Right cardiac atrium (tissue), 5 donors: ENCODE measurements around the gene XAB2. TPM values are rescaled to one million over a fixed set of nuclear protein-coding genes. Genes with fewer than 3 reads are reported as not detected.

Experiments used
- ATAC-seq, 2 donors: fragments of 200-7000 bp; cut with Tn5 transposase; one replicate each; pipeline versions ENCODE4 v1.8.0 to v1.9.1; 2020; ENCODE audit warnings: moderate library complexity in 2 of 2, mild to moderate bottlenecking in 1 of 2
- DNase-seq, 3 donors: peaks; one replicate each; pipeline ENCODE4 v3.0.0-alpha.2; 2020
- H3K27ac ChIP-seq: one replicate; pipeline ENCODE4 v1.5.1; 2013; ENCODE audit warnings: mild to moderate bottlenecking, low read length, control low read depth, moderate library complexity
- H3K27me3 ChIP-seq: one replicate; pipeline ENCODE4 v1.6.1; 2013; ENCODE audit not compliant: control insufficient read depth, insufficient read depth
- H3K4me1 ChIP-seq: one replicate; pipeline ENCODE4 v1.6.1; 2013; ENCODE audit warnings: low read length; ENCODE audit not compliant: control insufficient read depth, insufficient read depth
- H3K4me3 ChIP-seq: one replicate; pipeline ENCODE4 v1.5.1; 2013; ENCODE audit warnings: low read length, control low read depth
- H3K9me3 ChIP-seq: one replicate; pipeline ENCODE4 v1.6.1; 2013; ENCODE audit warnings: low read length; ENCODE audit not compliant: control insufficient read depth
- WGBS: extraction: QIAGEN DNeasy Blood & Tissue Kit; methylation state at CpG from one replicate; pipeline ENCODE4 v1.1.7; 2013; 5-methylcytosine and 5-hydroxymethylcytosine counted together
- intact Hi-C, 4 donors: fragments of 100-400 bp; cut with DNase I; formaldehyde crosslinking; loops; one replicate each; pipeline versions ENCODE4 v1.11.0 to v1.14.0; 2022 to 2023
- polyA plus RNA-seq: library from polyadenylated mRNA; stranded (reverse); fragments of 200-250 nt; gene quantifications from one replicate; pipeline ENCODE4 v1.2.3, GENCODE V29; 2013
- total RNA-seq, 4 donors: library from RNA; stranded (reverse); fragmentation: NEBNext Ultra II Directional; extraction: Animal tissue kit (Norgen Biotek cat#: 25700); gene quantifications; one replicate each; pipeline ENCODE4 v1.2.1, GENCODE V29; 2021
- donor health status: healthy with polysubstance abuse.
- donor health status: DM: no; HTN: yes; CAD: no.
- donor health status: DM: no; HTN: no; CAD: no.
- donor health status: DM: no; HTN: yes; CAD: no; lungs with severe emphysema.
- donor health status: DM: yes; HTN: yes; CAD: no.

Gene XAB2
- total and polyA plus RNA-seq, 5 donors, result 18.9 to 27.3 (median 25.0) TPM

- intact Hi-C loops, result no loop called here
- ATAC-seq (peak in 1 of 2 donors; percentile 11), DNase-seq (peak in 1 of 3 donors; percentile 26)
- Histone ChIP-seq H3K4me3 (no peak within 1 kb of the TSS), H3K27me3 (no peaks in the 10 kb centered on the region), H3K4me1 (no peaks in the 10 kb centered on the region), H3K27ac (no peak within 1 kb of the TSS), H3K9me3 (no peaks in the 10 kb centered on the region)
- 63% methylated on average over 9 of the region's 9 CpGs for WGBS
Measured at GRCh38 chr19:7668842-7669241, 39.5 kb upstream of the XAB2 start, which contains the start of gene RETN. TSS of gene RETN (plus strand) at chr19:7669049. CDS start at chr19:7669327, 278 bp downstream.

- H3K9me3 ChIP-seq, result no peaks in the 10 kb centered on the region
- intact Hi-C loops, result no loop called here
- H3K27ac ChIP-seq, result no peak overlapping the region
- 23% methylated on average over 4 of the region's 4 CpGs for WGBS
- DNase-seq, result no peak
- H3K4me1 ChIP-seq, result no peaks in the 10 kb centered on the region
- no peak for ATAC-seq
- H3K27me3 ChIP-seq, result no peaks in the 10 kb centered on the region
- no peak overlapping the region for H3K4me3 ChIP-seq
Measured at GRCh38 chr19:7665076-7665475, 35.7 kb upstream of the XAB2 start.

GRCh38 chr19:7663706-7664105, 34.4 kb upstream of the XAB2 start:
- ATAC-seq (no peak), DNase-seq (no peak)
- Histone ChIP-seq H3K27me3 (no peaks in the 10 kb centered on the region), H3K27ac (no peak overlapping the region), H3K4me3 (no peak overlapping the region), H3K4me1 (no peaks in the 10 kb centered on the region), H3K9me3 (no peaks in the 10 kb centered on the region)
- intact Hi-C loops, result no loop called here
- 61% methylated on average over 7 of the region's 7 CpGs for WGBS

- WGBS, result 88% methylated on average over 14 of the region's 14 CpGs
- Histone ChIP-seq H3K9me3 (no peaks in the 10 kb centered on the region), H3K4me1 (no peaks in the 10 kb centered on the region), H3K27ac (no peak overlapping the region), H3K4me3 (no peak overlapping the region), H3K27me3 (no peaks in the 10 kb centered on the region)
- DNase-seq, result peak in 1 of 3 donors; percentile 8
- no peak for ATAC-seq
- intact Hi-C loops, result no loop called here
Measured at GRCh38 chr19:7662657-7663056, 33.3 kb upstream of the XAB2 start.

GRCh38 chr19:7661744-7662538, 32.6 kb upstream of the XAB2 start:
- ATAC-seq (no peak), DNase-seq (no peak)
- 81% methylated on average over 8 of the region's 8 CpGs for WGBS
- no peaks in the 10 kb centered on the region for H3K4me1 ChIP-seq
- intact Hi-C loops, result no loop called here
- no peak overlapping the region for H3K4me3 ChIP-seq
- H3K27ac ChIP-seq, result no peak overlapping the region
- no peaks in the 10 kb centered on the region for H3K9me3 ChIP-seq
- no peaks in the 10 kb centered on the region for H3K27me3 ChIP-seq

- Histone ChIP-seq H3K9me3 (no peaks in the 10 kb centered on the region), H3K4me3 (no peak overlapping the region), H3K4me1 (no peaks in the 10 kb centered on the region), H3K27me3 (no peaks in the 10 kb centered on the region), H3K27ac (no peak overlapping the region)
- no peak for ATAC-seq
- intact Hi-C loops, result loop anchor here in 1 of 4 donors (10.0 kb wide), 1 partner anchor 147 kb away; no protein-coding TSS in a partner anchor
- 35% methylated on average over 9 of the region's 9 CpGs for WGBS
- peak in 1 of 3 donors; percentile 10 for DNase-seq
Measured at GRCh38 chr19:7658219-7658686, 28.9 kb upstream of the XAB2 start.

GRCh38 chr19:7657131-7657751, 27.9 kb upstream of the XAB2 start:
- Histone ChIP-seq H3K27ac (no peak overlapping the region), H3K27me3 (no peaks in the 10 kb centered on the region), H3K4me1 (no peaks in the 10 kb centered on the region), H3K9me3 (no peaks in the 10 kb centered on the region), H3K4me3 (no peak overlapping the region)
- ATAC-seq (peak; percentile 31 to 49), DNase-seq (peak in 2 of 3 donors; percentile 44 to 56)
- WGBS, result 34% methylated on average over 14 of the region's 14 CpGs
- intact Hi-C loops, result loop anchor here in 1 of 4 donors (10.0 kb wide), 1 partner anchor 148 kb away; no protein-coding TSS in a partner anchor

- 56% methylated on average over 8 of the region's 8 CpGs for WGBS
- ATAC-seq (no peak), DNase-seq (no peak)
- Histone ChIP-seq H3K27me3 (no peaks in the 10 kb centered on the region), H3K4me1 (no peaks in the 10 kb centered on the region), H3K4me3 (no peak overlapping the region), H3K9me3 (no peaks in the 10 kb centered on the region), H3K27ac (no peak overlapping the region)
- intact Hi-C loops, result loop anchor here in 2 of 4 donors (2.0 to 10.0 kb wide), 2 partner anchors 25 to 149 kb away; partner anchors contain the start of gene TRAPPC5 (in 1 of the 2)
Measured at GRCh38 chr19:7655581-7655980, 26.2 kb upstream of the XAB2 start.

- WGBS, result 57% methylated on average over 8 of the region's 8 CpGs
- Histone ChIP-seq H3K27ac (no peak overlapping the region), H3K4me3 (no peak overlapping the region), H3K27me3 (no peaks in the 10 kb centered on the region), H3K9me3 (no peaks in the 10 kb centered on the region), H3K4me1 (no peaks in the 10 kb centered on the region)
- no peak for DNase-seq
- ATAC-seq, result no peak
- intact Hi-C loops, result loop anchor here in 2 of 4 donors (2.0 to 10.0 kb wide), 2 partner anchors 26 to 150 kb away; partner anchors contain the start of gene TRAPPC5 (in 1 of the 2)
Measured at GRCh38 chr19:7654401-7654800, 25.1 kb upstream of the XAB2 start.

- peak; percentile 68 to 92 (median 88) for DNase-seq
- intact Hi-C loops, result loop anchor here in 1 of 4 donors (10.0 kb wide), 1 partner anchor 153 kb away; no protein-coding TSS in a partner anchor
- 4% methylated on average over 28 of the region's 28 CpGs for WGBS
Measured at GRCh38 chr19:7652061-7652641, 22.8 kb upstream of the XAB2 start.

More at GRCh38 chr19:7652061-7652641, 22.8 kb upstream of the XAB2 start:
- peak; percentile 65 to 80 for ATAC-seq
- Histone ChIP-seq H3K27me3 (no peaks in the 10 kb centered on the region), H3K4me3 (peak overlapping the region; percentile 9), H3K9me3 (no peaks in the 10 kb centered on the region), H3K27ac (no peak overlapping the region), H3K4me1 (no peaks in the 10 kb centered on the region)
